Thyroid gland (tissue), 4 donors: ENCODE data around the gene SLC24A3.

Experiments used
- POLR2A ChIP-seq, 2 donors: fragments of 450-650 bp; IDR thresholded peaks; one replicate each; pipeline ENCODE4 v1.6.1; 2017; ENCODE audit warnings: antibody characterized with exemption in 2 of 2, mild to moderate bottlenecking in 2 of 2, moderate library complexity in 1 of 2
- TF ChIP-seq, protein P1 (sequence below), 6 experiments: fragments of 200-600 bp in 3 of 6; fragments of 450-650 bp in 3 of 6; sonication (generic) in 3 of 6; IDR thresholded peaks; one replicate each; pipeline ENCODE4 v1.5.1; 2016 to 2019; ENCODE audit warnings: antibody characterized with exemption in 6 of 6, mild to moderate bottlenecking in 2 of 6, inconsistent platforms in 1 of 6, moderate library complexity in 1 of 6

DNA sequence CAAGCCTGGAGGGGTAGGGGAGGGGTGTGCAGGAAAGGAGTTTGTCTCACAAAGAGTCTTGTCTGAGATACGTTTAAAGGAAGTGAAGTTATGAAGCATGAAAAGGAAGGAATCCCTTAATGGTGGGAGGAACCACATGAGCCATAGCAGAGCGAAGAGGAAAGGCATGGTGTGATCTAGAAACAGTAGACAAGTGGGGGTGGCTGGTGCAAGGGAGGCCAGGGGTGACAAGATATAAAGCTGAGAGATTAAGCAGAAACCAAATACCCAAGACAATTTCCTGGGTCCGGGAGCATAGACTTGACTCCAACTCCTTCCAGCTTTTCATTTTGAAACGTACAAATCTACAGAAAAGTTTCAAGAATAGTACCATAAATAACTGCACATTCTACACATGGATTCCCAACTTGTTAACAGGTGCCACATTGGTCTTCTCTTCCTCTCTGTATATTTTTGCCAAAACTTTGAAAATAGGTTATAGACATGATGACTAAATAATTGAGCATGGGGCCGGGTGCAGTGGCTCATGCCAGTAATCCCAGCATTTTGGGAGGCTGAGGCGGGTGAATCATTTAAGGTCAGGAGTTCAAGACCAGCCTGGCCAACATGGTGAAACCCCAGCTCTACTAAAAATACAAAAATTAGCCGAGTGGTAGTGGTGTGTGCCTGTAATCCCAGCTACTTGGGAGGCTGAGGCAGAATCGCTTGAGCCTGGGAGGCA lies 211.6 kb downstream of the SLC24A3 start:
- TF ChIP-seq, protein P1, sequence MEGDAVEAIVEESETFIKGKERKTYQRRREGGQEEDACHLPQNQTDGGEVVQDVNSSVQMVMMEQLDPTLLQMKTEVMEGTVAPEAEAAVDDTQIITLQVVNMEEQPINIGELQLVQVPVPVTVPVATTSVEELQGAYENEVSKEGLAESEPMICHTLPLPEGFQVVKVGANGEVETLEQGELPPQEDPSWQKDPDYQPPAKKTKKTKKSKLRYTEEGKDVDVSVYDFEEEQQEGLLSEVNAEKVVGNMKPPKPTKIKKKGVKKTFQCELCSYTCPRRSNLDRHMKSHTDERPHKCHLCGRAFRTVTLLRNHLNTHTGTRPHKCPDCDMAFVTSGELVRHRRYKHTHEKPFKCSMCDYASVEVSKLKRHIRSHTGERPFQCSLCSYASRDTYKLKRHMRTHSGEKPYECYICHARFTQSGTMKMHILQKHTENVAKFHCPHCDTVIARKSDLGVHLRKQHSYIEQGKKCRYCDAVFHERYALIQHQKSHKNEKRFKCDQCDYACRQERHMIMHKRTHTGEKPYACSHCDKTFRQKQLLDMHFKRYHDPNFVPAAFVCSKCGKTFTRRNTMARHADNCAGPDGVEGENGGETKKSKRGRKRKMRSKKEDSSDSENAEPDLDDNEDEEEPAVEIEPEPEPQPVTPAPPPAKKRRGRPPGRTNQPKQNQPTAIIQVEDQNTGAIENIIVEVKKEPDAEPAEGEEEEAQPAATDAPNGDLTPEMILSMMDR (IDR thresholded peaks at IDR 0.05), result no peak
- TF ChIP-seq POLR2A (IDR thresholded peaks at IDR 0.05), result no peak
